ENCODE measurements around the gene HCN3.
"Not testable (repeated sequence)": the region's sequence is repeated elsewhere in the genome, so short reads cannot be mapped to it uniquely, and the experiment has no call there.

Gene HCN3

DNA sequence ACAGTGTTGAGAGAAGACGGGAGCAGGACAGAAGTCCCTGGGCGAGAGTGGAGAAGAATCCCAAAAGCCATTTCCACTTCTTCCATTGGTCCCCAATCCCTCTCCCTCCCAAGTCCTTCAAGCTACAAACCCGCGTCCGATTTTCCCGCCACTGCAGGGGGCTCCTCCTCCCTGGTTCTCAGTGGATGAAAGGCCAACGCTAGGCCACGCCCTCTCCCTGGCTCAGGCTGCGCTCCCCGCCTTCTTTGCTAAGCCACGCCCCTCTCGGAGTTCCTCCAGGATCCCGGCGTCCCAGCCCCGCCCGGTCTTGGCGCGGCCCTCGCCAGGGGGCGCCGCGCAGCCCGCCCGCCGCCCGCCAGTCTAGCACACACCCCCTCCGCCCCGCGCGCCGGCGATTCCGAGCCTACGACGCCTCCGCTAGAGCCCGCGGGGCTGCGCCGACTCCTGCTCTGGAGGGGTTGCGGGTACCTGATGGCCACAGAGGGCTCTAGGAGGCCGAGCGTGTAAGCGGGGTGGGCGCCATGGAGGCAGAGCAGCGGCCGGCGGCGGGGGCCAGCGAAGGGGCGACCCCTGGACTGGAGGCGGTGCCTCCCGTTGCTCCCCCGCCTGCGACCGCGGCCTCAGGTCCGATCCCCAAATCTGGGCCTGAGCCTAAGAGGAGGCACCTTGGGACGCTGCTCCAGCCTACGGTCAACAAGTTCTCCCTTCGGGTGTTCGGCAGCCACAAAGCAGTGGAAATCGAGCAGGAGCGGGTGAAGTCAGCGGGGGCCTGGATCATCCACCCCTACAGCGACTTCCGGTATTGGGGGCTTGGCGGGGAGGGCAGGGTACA is at the start of gene HCN3:
TSS of gene HCN3 (plus strand) at position 394 of the 832 bp plus-strand sequence. CDS start at position 522, 128 bp downstream.
- in situ Hi-C loops (cut with HindIII; ENCODE audit: low sequenced_read_pairs) = no loop called here

GRCh38 chr1:155228096-155228427 is 49.2 kb upstream of the HCN3 start:
- in situ Hi-C loops (cut with HindIII; ENCODE audit: low sequenced_read_pairs) = no loop called here

DNA sequence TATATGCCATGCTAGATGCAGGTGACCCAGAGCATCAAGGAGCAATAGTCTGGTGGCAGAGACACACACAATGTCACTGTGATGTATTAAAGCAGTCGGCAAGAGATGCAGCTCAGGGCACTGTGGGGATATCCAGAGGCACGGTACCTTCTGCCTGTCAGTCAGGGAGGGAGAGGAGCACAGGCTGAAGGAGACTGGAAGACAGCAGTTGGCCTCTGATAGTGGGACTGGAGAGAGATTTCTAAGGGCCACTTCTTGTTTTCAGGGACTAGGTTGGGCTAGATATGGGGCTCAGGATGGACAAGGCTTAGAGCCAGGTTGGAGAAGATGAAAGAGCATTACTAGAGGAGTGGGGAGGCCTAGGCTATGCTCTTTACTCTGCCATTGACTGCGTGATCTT is 46.0 kb upstream of the HCN3 start:
- in situ Hi-C loops (cut with HindIII; ENCODE audit: low sequenced_read_pairs) = not testable (repeated sequence)

- in situ Hi-C loops (cut with HindIII; ENCODE audit: low sequenced_read_pairs) = not testable (repeated sequence)
These were observed 45.0 kb upstream of the HCN3 start for GRCh38 chr1:155232001-155232978.

DNA sequence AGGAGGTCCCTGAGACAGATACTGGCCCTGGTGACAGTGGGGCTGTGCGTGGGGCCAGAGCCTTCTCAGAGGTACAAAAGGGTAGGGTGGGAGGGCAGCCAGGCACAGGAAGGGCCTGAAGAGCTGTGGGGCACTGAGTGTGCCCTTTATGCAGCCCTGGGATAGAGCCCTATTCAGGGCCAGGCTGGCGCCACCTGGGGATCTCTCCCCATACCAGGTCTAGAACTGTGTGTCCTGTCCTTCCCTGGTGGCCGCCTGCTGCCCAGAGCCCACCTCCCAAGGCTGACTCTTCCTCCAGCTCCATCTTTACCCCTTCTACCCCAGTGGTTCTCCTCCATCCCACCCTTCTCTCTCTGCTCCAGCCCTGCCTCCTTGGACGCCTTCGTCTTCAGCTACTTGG is 43.8 kb upstream of the HCN3 start:
- in situ Hi-C loops (cut with HindIII; ENCODE audit: low sequenced_read_pairs) = not testable (repeated sequence)

DNA sequence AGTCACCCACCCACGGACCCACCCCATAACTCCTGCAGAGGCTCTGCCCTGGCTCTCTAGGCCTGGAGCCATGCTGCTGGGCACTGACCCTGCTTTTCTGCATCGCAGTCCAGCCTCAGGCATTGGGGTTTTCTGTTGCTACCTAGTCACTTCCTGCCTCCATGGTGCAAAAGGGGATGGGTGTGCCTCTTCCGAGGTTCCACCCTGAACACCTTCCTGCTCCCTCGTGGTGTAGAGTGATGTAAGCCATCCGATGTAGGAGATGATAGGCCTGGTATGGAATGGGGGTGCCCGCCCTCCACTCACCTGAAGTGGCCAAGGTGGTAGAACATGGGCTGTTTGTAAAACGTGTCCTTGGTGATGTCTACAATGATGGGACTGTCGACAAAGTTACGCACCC is 41.9 kb upstream of the HCN3 start:
- in situ Hi-C loops (cut with HindIII; ENCODE audit: low sequenced_read_pairs) = not testable (repeated sequence)

- in situ Hi-C loops (cut with HindIII; ENCODE audit: low sequenced_read_pairs) = no loop called here
These were observed 40.8 kb upstream of the HCN3 start for GRCh38 chr1:155236451-155236850.

- in situ Hi-C loops (cut with HindIII; ENCODE audit: low sequenced_read_pairs) = no loop called here
These were observed 36.1 kb upstream of the HCN3 start for GRCh38 chr1:155241069-155241679.

GRCh38 chr1:155241841-155242264 is 35.4 kb upstream of the HCN3 start:
- in situ Hi-C loops (cut with HindIII; ENCODE audit: low sequenced_read_pairs) = no loop called here

DNA sequence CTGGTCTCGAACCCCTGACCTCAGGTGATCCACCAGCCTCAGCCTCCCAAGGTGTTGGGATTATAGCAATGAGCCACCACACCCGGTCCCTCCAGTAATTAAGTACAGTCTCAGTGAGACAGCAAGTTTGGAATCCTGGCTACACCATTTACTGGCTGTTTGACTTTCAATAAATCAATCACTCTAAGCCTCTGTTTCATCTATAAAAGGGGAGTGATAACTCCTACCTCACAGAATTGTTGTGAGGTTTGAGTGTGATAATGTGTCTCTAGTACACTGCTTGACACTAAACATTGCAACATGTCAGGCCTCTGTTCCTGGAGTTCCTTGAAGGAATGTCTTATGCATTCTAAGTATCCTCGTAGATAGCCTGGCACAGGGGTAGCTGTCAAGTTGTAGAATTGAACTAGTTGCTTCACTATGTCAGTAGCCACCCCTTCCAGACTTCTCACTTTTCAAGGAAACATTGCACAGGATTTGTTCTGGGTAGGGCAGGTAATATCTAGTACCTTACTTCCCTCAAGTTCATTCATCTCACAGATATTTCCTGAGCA is 34.4 kb upstream of the HCN3 start:
- in situ Hi-C loops (cut with HindIII; ENCODE audit: low sequenced_read_pairs) = no loop called here

- in situ Hi-C loops (cut with HindIII; ENCODE audit: low sequenced_read_pairs) = no loop called here
These were observed 32.7 kb upstream of the HCN3 start for GRCh38 chr1:155244368-155245162.

DNA sequence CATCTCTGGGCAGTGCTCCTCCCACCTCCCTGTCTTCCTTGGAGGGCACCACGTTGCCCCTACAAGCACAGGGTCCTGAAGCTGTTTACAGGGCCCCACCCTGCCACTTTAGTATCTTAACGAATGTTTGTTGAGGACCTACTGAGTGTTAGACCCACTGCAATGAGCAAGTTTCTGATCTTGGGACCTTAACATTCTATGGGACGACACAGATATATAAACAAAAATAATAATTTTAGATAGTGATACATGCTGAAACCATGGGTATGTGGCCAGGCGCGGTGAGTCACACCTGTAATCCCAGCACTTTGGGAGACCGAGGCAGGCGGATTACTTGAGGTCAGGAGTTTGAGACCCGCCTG is 32.1 kb upstream of the HCN3 start:
- in situ Hi-C loops (cut with HindIII; ENCODE audit: low sequenced_read_pairs) = no loop called here

DNA sequence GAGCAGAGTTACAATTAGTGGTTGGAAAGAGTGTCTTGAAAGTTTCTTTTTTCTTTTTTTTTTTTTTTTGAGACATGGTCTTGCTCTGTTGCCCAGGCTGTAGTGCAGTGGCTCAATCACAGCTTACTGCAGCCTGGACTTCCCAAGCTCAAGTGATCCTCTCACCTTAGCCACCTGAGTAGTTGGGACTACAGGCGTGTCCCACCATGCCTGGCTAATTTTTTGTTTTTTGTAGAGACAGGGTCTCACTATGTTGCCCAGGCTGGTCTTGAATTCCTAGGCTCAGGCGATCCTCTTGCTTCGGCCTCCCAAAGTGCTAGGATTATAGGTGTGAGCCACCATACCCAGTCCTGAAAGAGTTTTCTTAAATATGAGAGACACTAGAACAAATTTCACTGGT is 30.5 kb upstream of the HCN3 start:
- in situ Hi-C loops (cut with HindIII; ENCODE audit: low sequenced_read_pairs) = not testable (repeated sequence)

- in situ Hi-C loops (cut with HindIII; ENCODE audit: low sequenced_read_pairs) = no loop called here
These were observed 29.4 kb upstream of the HCN3 start for GRCh38 chr1:155247667-155248553.

DNA sequence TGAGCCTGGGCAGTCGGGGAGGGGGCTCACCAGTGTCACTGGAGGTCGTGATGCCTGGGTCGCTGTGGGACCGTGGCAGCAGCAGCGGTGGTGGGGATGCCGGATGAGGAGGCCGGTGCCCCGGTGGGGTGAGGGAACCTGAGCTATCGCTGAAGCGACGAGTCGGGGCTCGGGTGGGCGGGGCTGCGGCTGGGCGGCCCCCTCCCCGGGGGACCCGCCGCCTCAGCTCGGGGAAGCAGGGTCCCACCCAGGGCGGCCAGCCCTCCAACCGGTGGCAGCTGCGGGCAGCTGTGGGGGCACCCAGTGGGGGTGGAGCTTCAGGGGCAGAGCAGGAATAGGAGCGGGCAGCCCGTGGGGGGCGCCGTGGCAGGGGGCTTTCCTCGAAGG is 27.0 kb upstream of the HCN3 start:
- in situ Hi-C loops (cut with HindIII; ENCODE audit: low sequenced_read_pairs) = no loop called here

DNA sequence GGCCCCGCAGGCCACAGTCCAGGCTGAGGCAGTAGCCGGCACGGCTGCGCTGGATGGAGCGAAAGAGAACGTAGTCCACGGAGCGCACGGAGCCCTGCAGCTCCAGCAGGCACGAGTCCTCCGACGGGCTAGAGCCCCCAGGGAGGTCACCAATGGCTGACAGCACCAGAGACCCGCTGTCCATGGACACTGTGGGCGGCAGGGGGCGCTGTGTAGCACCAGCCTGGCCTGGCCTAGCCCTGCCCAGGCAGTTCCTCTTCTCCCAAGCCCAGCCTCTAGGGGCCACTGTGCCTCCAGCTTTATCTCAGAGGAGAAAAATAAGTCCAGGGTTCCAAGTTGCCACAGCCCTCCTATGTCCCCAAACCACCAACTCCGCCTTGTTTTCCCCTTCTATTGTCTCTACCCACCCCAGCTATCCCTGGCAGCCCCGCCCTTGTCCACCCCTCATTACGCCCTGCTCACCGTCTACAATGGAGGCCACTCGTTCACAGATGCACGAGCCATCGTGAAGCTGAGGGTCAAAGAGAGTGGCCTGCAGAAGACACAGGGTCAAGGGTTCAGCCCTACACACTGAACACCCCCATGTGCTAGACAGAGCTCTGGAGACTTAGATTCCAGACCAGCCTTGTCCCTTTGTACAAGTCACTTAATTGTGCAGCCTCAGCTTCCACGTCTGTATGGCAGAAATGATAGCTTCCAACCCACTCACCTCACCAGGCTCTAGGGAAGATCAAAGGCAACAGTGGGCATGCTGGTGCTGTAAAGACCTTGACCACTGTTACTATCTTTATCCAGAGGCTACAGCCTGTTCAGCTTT is 26.4 kb upstream of the HCN3 start:
- in situ Hi-C loops (cut with HindIII; ENCODE audit: low sequenced_read_pairs) = no loop called here

DNA sequence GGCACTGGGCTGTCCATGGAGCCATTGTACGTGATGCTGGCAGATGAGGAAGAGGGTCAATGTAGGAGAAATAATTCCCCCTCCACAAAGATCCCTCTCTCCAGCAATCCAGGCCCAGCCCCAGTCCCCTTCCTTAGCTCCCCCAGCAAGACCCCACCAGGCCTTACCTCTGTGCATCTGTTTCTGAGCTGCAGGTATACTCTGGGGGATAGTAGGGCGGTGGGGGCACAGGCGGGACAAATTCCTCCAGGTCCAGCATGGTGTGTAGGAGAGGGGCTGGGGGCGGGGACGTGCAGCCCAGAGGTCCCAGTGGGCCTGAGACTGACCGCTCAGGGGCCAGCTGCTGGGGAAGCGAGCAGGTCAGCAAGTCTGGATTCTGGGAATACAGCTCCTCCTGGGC is 25.7 kb upstream of the HCN3 start:
- in situ Hi-C loops (cut with HindIII; ENCODE audit: low sequenced_read_pairs) = no loop called here

DNA sequence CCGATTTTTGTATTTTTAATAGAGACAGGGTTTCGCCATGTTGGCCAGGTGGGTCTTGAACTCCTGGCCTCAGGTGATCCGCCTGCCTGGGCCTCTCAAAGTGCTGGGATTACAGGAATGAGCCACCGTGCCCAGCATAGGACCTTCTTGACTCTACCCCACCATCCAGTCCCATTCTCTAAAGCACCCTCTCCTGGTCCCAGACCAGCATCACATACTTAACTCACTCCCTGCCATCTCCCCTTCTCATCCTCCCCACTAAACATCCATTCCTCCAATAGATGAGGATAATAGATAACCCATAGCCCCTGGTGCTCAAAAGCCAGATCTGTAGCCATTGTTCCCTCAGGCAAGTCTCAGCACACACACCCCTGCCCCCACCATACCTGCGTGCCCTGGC is 24.1 kb upstream of the HCN3 start:
- in situ Hi-C loops (cut with HindIII; ENCODE audit: low sequenced_read_pairs) = no loop called here

- in situ Hi-C loops (cut with HindIII; ENCODE audit: low sequenced_read_pairs) = no loop called here
These were observed 23.5 kb upstream of the HCN3 start for GRCh38 chr1:155253797-155254196.

Data from DLD1 (cell line).